ENCODE measurements around the gene KDM4B.

The KDM4B gene

DNA sequence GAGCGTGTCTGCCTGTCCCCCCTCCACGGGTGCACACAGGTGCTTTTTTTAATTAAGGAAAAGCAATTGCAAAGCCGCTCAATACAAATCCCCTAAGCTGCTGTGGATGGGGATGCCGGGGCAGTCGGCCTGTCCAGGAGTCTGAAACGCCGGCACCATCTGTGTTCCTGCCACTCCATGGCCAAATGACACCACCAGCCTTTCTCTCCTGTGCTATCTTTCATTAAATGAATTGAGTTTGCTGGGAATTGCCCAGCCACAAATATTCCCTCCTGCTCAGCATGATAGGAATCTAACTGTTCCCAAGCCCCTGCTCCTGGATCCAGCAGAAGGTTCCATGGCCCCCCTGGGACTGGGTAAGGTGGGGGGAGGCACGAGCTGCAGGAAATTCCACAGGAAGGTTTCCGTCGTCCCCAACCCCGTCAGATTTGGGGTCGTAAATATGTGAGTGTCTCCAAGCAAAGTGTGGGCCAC lies 139.2 kb downstream of the KDM4B start:
- DNase-seq (ENCODE audit: low read depth) = no peak

DNA sequence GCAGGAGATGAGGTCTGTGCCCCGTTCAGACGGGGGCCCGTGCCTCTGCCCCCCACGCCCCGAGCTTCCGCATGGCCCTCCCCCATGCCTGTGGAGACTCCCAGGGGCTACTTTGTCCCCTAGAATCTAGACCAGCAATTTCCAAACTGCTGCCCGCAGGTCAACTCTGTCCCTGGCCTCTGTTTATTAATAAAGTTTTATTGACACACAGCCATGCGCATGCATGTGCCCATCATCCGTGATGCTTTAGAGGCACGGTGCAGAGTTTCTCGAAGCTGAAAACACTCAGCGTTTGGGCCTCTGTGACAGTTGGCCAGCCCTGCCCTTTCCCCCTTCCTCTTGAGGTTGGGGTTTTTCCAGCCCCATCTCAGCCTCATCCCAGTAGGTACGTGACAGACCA lies 140.0 kb downstream of the KDM4B start:
- DNase-seq (ENCODE audit: low read depth) = no peak

DNA sequence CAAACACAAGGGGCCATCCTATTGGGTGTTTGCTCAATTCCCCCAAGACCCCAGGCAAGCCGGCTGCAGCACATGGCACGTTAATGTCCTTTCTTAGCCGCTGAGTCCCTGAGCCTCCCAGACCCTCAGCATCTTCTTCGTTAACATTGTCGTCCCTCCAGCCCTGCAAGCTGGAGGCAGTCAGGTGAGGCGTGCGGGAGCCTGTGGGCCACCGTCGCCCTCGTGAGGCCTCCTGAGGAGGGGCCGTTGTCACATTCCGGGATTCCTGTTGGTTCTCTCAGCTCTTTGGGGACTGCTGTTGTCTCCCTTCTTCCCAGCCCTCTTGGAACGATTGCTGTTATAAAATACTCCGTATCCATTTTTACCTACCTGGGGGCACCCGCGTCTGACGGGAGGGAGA lies 140.6 kb downstream of the KDM4B start:
- DNase-seq (ENCODE audit: low read depth) = no peak

DNA sequence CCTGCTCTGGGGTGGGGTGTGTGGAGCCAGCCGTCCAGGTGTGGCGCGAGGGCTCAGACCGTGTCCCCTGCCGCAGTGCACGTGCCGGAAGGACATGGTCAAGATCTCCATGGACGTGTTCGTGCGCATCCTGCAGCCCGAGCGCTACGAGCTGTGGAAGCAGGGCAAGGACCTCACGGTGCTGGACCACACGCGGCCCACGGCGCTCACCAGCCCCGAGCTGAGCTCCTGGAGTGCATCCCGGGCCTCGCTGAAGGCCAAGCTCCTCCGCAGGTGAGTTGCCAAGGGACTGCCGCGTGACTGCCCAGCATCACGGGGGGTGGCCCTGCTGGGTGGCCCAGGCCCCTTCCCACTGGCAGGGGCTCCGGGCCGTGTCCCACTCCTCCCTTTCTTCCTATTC lies 141.6 kb downstream of the KDM4B start:
- no peak for DNase-seq (ENCODE audit: low read depth)

DNA sequence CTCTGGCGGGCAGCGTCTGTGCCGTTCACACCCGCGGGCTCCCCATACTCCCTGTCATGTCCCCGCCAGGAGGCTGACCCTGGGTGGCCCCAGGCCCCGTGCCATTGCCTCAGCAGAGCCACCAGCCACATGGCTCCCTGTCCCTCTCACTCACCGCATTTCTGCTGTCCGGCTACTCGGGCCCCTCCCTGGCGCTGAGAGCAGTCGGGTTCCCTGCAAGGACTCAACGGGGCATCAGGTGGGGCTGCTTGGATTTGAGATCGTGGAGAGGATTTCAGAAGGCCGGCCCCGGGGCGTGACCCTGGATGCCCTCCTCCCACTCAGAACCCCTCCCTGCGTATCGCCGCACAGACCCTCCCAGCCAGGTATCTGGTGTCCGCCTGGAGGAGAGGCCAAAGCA lies 142.1 kb downstream of the KDM4B start:
- no peak for DNase-seq (ENCODE audit: low read depth)

DNA sequence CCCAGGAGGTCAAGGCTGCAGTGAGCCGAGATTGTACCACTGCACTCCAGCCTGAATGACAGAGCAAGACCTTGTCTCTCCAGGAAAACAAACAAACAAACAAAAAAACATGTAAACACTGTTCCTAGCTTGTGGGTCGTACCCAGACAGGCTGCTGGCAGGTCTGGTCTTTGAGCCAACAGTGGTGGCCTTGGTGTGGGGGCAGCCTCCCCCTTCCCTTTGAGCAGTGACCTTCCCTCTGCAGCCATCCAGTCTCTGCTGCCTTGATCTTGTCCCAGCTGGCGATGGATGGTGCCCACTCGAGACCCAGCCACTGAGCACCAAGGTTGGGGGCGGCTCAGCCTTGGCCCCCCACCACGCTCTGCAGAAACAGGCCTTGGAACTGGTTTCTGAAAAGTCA lies 143.3 kb downstream of the KDM4B start:
- no peak for DNase-seq (ENCODE audit: low read depth)

DNA sequence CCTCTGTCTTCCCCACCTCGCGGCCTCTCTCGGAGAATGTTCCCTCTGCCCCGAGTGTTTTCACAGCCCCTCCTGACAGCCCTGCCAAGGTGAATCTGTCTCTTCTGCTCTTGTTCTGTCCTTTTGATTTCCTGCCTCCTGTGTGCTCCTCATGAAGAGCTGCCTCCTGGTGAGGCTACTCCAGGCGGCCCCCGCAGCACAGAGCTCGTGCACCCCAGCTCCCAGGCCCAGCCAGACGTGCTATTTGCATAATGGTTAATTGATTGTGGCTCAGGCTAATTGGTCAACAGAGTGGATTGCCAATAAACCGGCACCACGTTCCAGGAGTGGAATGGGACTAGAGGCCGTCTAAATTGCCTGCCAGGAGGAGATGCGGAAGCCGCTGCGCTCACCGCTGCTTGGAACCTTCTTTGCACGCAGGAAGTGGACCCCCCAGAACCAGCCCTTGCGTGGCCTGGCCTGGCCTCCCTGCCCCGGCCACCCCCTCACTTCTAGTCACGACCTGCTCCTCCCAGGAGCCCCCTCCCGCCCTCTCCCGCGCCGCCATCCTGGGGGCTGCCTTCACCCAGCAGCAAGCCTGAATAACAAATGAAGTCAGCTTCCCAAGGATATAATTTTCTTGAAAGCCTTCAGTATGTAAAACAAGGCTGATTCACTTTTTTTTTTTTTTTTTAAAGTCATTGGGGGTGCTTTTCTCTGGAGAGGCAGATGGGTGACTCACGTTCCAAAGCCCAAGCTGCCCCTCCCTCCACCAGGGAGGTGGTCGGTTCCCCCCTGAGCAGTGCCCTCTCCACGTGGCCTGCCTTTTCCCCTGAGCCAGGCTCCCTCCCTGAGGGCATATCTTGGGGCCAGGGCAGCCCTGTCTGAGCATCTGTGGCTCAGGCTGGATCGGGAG lies 144.0 kb downstream of the KDM4B start:
- DNase-seq (ENCODE audit: low read depth) = peak; percentile 42

DNA sequence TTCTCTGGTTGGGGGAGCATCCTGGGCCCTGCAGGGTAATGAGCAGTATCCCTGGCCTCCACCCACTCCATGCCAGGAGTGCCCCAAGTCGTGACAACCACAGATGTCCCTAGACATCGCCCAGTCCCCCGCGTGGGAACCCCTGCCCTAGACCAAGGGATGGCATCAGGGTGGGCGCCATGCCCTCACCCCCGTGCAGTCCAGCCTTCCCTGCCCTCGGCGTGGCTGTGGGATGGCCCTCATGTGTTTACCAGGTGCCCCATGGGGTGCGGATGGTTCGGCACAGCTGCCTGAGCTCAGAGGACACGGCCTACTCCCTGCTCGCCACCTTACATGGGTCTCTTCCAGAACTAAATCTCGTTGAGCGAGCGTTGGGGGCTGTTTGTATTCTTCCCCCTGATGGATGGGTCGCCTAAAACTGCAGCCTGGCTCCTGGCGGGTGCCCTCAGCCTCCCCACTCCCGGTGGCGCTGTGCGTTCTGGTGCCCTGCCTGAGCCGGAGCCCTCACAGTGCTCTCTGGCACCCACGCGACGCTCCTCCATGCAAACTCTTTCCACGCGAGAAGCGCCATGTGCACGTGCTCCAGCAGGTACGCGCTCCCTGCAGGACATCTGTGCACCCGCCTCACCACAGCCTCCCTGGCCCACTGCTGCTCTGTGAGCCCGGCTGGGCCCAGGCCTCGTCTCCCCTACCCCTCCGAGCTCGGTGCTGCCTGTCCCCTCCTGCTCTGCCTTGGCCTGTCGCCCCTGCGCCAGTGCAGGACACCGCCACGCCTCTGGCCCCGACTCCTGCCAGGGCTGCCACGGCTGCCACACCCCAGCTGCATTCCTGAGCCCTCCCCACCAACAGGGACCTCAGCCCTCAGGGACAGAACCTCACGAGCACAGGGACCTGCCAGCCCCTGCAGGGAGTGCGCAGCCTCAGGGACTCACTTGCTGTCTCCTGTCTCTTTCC lies 145.0 kb downstream of the KDM4B start:
- DNase-seq (ENCODE audit: low read depth) = no peak

DNA sequence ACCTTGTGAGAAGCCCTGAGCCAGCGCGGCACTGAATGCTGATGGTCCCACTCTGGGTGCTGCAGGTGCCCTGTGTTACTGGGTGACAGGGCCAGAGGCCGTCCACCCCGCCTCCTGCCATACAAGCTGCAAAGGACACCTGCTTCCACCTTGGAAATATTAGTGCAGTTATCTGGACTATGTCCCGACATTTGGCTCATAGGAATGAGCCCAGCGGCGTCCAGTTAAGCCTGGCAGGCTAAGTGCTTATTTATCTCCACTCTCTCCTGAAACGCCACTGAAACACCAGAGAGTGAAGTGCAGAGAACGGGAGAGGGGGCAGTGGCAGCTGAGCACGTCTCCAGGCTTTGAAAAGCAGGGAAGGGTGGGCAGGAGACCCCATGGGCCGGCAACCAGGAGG lies 145.8 kb downstream of the KDM4B start:
- no peak for DNase-seq (ENCODE audit: low read depth)

DNA sequence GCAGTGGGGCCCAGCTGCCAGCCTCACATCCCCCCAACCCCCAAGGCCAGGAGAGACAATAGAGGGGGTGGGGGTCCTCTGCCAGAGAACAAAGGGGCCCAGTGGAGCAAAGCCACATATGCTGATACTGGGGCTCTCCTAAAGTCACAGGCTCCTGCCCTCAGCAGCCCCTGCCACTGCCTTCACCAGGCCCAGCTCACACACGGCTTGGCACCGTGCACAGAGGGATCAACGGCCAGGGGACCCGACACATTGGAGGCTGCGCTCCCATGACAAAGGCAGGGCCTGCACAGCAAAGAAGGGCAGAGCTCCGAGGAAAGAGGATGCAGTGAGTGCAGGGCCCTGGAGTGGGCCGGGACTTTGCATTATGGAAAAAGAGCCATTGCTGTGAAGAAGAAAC lies 146.4 kb downstream of the KDM4B start:
- no peak for DNase-seq (ENCODE audit: low read depth)

DNA sequence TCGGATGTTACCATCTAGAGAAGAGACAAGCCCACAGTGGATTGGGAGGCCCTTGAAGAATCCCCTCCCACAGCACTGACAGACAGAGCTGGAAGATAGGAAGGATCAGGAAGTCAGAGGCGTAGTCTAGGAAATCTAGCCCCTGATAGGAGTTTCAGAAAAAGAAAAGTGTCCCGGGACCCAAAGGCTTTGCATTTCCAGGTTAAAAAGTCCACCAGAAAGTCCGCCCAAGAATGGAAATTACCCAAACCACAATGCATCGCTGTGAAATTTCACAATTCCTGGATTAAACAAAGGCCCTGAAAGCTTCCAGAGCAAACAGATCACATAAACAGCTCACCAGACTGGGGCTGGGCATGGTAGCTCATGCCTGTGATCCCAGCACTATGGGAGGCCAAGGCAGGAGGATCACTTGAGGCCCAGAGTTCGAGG lies 146.9 kb downstream of the KDM4B start:
- DNase-seq (ENCODE audit: low read depth) = peak; percentile 80

DNA sequence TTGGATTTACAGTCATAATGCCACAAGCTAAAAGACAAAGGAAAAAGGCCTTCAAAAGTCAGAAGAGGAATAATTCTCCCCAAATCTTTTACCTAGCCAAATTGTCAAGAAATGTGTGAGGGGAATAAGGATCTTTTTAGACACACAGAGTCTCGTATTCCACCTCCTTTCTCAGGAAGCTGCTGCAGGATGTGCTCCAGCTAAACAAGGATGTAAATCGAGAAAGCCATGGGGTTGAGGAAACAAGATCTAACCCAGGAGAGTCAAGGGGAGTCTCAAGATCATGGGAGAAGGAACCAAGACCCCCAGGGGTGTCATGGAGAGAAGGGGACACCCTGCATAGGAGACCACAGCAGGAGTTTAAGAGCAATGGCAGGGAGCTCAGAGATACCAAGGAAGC lies 147.4 kb downstream of the KDM4B start:
- no peak for DNase-seq (ENCODE audit: low read depth)

DNA sequence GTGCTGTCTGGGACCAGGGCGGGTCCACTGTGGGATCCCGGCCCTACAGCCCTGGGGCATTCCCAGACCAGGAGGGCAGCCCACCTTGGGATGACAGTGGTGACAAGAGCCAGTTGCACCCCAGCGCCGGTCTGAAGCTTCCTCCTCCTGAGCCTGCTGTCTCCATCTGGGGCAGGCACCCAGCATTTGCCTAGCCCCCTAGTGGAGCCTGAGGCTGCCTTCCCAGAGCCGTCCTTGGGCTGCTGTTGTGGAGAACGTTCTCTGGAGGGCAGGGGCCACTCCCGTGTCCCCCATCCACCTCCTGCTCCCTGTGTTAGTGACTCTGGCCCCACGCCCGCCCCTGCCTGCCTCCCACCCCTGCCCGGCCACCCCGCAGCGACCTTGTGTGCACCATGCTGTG lies 148.5 kb downstream of the KDM4B start:
- DNase-seq (ENCODE audit: low read depth) = no peak

DNA sequence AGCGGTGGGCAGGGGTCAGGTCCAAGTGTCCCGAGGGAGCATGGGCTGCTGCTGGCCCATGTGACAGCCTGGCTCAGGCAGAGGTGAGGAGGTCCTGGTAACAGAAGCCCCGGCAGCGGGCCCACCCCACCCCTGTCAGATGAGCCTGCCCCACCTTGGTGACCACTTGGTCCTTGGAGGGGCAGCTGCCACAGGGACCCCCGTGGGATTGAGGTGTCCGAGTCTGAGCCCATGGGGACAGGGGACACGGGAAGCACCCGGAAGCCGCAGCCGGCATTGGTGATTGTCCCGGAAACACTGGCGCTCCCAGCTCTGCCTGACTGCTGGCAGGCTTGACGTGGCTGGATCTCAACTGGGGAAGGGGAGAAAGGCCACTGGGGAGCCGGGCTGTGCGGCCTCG lies 149.1 kb downstream of the KDM4B start:
- DNase-seq (ENCODE audit: low read depth) = no peak

DNA sequence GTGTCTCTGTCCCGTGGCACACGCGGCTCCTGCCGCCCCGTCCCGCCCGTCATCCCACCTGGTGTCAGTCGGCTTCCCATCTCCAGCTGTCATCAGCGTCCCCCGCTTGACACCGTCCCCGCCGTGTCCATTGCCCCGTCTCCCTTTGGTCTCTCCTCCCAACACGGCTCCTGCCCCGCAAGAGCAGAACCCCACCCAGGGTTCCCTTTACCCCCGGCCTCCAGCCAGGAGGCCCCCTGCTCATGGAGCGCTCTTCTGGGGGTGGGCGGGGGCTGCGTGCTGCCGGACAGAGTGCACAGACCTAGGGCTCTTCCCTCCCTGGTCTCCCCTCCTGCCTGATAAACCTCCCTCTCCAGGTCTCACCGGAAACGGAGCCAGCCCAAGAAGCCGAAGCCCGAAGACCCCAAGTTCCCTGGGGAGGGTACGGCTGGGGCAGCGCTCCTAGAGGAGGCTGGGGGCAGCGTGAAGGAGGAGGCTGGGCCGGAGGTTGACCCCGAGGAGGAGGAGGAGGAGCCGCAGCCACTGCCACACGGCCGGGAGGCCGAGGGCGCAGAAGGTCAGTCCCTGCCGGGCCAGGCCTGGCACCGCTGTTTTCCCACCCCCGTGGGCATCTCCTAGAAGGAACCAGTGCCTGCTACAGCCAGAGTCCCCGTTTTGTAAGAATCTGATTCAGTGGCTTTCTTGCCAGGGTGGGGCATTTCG lies 150.5 kb downstream of the KDM4B start:
- DNase-seq (ENCODE audit: low read depth) = no peak

DNA sequence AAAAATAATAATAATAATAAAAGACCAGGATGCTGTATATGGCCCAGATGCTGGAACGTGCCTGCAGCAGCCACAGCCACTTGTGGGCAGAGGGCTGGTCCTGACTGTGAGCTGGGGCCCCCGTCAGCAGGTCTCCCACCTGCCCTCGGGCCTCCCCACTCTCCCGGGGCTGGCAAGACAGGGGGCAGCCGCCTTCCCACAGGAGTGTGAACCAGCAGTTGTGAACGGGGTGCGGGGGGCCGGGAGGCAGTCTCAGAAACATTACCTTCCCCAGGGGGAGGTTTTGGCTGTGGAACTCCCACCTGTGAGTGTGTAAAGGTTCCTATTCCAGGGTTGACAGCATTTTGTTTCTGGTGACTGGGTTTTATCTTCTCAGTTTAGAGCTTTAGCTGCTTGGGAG lies 151.4 kb downstream of the KDM4B start:
- DNase-seq (ENCODE audit: low read depth) = no peak

DNA sequence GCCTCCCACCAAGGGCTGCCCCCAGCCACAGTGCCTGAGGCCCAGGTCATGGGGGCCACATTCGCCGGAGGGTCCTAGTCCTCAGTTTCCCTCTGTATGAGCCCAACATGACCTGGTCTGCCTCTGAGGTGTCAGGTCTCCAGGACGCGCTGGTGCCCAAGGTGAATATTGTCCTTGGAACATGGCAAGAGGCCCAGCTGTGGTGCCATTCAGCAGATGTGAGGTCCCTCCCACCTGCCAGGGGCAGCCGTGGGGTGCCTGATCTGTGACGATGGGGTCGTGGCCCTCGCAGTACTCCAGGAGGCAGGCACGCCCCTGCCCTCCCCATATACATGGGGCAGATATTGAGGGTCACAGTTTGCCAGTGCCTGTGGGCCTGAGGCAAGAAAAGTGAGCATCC lies 151.9 kb downstream of the KDM4B start:
- no peak for DNase-seq (ENCODE audit: low read depth)

DNA sequence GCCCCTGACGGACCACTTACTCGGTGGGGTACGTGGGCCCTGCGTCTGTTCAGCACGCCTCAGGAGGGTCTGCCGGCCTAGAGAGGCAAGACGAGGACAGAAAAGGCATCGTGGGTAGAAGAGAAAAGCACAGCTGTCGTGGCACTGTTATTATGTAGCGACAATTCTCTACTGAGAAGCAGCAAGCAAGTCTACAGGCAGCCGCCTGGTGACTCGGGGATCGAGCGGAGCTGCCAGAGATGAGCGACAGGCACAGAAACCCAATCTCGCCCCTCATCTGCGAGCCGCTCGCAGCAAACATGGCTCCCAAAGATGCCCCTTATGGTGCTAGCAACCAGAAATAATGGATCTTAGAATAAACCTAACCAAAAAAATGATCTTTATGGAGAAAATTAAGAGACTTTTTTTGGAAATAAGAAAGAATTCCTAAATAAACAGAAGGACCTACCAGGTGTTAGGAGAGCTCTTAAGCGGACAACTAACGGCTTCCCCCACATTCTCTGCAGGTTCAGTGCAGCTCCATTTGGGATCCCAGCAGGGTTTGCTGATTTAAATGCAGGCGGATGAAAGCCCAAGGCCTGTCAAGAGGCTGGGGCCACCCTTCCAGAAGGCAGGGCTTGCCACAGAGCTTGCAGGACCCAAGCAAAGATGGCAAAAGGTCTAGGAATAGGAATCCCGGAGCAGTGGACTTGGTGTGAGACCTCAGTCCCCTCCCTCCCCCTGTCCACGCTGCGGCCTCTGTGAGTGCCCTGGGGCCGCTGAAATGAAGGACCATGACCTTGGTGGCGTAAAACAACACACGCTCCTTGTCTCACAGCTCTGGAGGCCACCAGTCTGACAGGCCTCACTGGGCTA lies 152.6 kb downstream of the KDM4B start:
- no peak for DNase-seq (ENCODE audit: low read depth)

DNA sequence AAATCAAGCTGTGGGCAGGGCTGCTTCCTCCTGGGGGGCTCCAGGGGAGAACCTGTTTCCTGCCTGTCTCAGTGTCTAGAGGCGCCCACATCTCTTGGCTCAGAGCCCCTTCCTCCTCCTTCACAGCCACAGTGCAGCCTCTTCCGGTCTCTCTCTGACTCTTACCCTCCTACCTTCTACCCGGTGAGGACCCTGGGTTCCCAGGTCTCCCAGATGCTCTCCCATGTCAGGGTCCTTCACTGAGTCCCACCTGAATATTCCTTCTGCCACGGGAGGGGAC lies 153.1 kb downstream of the KDM4B start:
- DNase-seq (ENCODE audit: low read depth) = no peak

DNA sequence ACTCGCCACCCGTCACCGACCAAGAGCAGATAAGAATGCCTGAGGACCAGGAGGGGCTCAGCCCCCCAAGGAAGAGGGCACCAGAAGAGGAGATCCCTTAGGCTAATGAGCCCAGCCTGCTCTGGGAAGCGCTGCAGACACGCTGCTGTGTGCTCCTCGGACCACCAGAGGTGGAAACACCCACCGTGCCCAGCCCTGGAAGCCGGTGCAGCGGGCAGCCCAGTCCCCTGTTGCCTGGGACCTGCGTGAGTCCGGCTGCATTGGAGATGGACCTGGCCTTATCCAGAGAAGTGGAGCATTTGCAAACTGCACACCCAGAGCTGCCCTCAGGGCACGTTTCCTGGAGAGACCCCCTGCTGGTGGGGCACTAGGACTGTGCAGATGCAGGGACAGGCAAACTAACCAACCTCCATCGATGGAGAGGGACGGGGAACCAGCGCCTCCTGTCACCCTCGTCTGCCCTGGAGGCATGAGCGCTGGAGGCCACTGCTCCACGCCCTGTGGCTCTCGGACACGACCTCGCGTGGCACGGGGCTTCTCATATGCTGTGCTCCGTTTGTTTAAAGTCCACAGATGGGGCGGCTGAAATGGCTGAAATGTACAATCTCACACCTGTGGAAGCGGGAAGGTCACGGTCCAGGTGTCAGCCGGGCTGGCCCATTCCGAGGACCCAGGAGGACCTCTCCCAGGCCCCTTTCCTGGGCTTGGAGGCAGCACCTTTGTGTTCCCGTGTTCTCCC lies 153.9 kb downstream of the KDM4B start:
- DNase-seq (ENCODE audit: low read depth) = no peak

DNA sequence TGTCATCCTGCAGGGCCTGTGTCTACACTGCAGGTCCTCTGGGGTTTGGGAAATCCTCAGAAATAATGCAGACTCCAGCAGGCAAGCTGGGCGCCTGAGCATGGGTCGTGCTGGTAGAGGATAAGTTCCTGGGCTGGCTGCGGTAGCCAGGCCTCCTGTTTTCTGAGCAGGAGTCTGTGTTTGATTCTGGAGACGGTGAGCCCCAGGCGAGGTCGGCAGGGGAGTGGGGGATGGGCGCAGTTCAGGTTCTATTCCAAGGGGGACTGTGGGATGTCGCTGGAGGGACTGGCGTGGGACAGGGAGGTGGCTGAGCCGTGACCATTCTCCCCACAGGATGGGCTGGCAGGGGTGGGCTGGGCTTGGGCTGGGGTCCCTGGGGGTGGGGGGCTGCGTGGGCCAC lies 154.7 kb downstream of the KDM4B start:
- DNase-seq (ENCODE audit: low read depth) = no peak
